ENCODE results near the gene SLAMF6.
A peak's percentile ranks its signal among the peaks of the same experiment; 100 is the strongest.
"Not testable (repeated sequence)": the region's sequence is repeated elsewhere in the genome, so short reads cannot be mapped to it uniquely, and the experiment has no call there.

SLAMF6 gene

DNA sequence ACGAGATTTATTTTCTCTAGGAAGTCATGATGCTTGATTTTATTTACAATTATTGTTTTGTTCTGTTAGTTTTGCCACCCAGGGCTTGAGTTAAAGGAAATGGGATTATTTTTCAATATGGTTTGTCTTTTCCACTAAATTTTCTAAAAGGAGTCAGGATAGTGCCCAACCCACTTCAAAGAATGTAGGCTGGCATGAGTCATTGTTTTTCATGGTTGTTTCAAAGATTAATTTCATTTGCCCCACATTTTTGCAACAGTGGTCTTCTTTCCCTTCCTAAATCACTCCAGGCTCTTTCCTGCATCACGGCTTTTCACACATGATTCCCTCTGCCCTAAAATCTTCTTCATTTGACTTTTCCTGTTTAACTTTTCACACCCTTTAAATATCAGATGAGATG is 2.5 kb downstream of the SLAMF6 start:
- no peak for DNase-seq

DNA sequence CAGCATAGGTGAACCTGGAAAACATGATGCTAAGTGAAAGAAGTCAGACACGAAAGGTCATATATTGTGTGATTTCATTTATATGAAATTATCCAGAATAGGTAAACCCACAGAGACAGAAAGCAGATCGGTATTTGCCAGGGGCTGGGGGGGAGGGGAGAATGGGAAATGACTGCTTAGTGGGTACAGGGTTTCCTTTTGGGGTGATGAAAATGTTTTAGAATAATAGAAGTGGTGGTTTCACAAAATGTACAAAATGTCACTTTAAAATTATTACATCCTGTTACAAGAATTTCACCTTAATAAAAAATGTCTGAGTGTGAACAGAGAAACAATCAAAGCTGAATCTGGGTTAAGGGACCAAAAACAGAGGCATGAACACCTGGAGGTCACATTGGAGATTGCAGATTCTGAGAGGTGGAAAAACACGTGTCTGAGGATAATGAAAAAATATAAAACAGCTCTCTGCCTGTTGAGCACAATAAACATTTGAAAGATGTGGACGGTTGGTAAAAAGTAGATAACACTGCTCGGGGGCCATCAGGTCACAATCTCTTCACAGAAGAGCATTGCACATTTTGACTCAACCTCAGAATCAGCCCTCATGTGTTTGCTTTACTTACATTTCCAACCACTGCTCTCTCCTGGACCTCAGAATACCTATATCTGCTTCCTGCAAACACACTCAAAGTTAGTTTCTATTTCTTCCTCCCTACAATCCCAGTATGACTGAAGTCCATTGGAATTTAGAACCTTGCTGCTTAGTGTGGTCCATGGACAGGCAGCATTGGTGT is 3.2 kb downstream of the SLAMF6 start:
- DNase-seq, result no peak
- intact Hi-C loops (cut with DNase I), result no loop called here

More for the DNA sequence above, 2.5 kb downstream of the SLAMF6 start:
- intact Hi-C loops (cut with DNase I), result no loop called here

DNA sequence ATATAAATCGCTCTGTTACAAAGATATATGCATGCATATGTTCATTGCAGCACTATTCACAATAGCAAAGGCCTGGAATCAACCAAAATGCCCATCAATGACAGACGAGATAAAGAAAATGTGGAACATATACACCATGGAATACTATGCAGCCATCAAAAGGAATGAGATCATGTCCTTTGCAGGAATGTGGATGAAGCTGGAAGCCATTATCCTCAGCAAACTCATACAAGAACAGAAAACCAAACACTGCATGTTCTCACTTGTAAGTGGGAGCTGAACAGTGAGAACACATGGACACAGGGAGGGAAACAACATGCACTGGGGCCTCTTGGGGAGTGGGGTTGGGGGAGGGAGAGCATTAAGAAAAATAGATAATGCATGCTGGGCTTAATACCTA is 5.5 kb downstream of the SLAMF6 start:
- DNase-seq; intact Hi-C loops (cut with DNase I): not testable (repeated sequence)

DNA sequence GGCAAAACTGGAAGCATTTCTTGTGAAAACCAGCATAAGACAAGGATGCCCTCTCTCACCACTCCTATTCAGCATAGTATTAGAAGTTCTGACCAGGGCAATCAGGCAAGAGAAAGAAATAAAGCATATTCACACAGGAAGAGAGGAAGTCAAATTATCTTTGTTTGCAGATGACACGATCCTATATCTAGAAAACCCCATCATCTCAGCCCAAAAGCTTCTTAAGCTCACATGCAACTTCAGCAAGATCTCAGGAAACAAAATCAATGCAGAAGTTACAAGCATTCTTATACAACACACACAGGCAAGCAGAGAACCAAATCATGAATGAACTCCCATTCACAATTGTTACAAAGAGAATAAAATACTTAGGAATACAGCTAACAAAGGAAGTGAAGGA is 7.1 kb downstream of the SLAMF6 start:
- intact Hi-C loops (cut with DNase I); DNase-seq: not testable (repeated sequence)

DNA sequence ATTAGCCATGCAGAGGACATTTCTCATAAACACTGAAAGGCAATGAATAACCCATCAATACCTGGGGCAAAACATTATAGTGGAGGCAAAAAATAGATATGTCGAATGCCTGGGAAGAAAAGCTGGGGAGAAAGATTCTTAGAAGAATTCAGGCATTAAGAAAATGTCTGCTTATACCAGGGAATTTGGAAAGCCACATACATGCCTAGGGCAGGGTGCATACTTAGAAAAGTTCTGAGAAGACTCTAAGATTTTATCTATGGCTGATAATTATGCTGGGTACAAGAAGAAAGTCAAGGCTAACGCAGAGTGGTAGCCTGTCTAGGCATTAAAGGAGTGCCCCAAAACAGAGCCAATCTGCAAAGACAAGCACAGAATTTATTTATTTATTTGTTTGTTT is 18.4 kb downstream of the SLAMF6 start:
- DNase-seq, result no peak
- intact Hi-C loops (cut with DNase I), result no loop called here

DNA sequence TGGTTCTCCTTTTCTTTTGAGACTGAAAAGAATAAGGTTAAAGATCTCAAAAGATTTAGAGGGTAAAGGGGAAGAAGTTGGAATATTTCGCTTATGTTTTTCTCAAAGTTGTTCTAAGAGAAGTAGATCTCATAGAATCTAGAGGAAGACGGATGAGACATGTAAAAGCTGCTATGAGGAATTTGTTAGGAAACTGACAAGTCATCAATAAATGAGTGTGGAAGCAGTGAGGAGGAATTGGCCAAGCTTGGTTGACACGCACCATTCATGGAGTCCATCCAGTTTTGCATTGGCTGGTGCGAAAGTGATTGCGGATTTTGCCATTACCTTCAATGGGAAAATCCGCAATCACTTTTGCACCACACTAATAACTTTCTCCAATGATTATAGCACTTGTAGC is 20.0 kb downstream of the SLAMF6 start:
- intact Hi-C loops (cut with DNase I), result no loop called here
- no peak for DNase-seq

DNA sequence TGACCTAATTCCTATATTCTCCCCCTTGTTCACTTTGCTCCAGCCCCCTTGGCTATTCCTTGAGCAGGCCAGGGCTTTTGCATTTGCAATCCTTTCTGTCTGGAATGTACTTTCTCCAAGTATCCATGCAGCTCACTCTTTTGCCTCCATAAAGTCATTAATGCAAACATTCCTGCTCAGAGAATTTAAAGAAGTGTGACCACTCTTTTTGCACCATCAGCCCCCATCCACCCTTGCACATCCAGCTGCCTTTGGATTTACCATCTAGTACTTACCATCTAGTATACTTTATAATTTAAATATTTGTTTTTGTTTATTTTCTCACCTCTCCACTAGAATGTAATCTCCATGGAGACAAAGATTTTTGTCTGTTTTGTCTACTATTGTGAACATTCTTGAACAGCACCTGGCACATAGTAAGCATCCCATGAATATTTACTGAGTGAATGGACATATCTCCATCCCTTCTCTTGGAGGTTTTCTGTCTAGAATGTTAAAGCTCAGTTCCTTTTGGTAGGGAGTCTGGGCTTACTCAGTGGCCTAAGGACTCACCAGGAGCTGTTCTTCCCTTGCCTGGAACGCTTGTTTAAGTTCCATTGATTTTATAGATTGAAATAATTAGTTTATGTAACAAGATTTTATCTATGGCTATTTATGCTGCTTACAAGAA is 22.6 kb downstream of the SLAMF6 start:
- intact Hi-C loops (cut with DNase I), result no loop called here
- no peak for DNase-seq

DNA sequence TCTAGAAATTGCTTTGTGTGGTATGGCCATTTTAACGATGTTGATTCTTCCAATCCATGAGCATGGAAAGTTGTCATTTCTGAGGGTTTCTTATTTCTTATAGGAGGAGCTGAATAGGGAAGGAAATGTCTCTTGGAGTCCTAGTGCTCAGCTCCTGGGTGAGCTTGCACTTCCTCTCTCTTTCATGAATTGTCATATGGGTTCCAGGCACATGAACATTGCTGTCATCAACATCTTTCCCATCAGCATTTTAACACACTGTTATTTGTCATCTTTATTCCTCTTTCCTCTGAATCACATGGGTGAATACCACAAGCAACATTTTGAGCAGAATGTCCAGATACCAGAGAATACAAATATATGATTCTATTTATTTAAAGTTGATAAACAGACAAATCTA is 23.4 kb downstream of the SLAMF6 start:
- peak in 4 of 42 donors; percentile 1 to 10 (median 2) for DNase-seq
- intact Hi-C loops (cut with DNase I), result no loop called here

DNA sequence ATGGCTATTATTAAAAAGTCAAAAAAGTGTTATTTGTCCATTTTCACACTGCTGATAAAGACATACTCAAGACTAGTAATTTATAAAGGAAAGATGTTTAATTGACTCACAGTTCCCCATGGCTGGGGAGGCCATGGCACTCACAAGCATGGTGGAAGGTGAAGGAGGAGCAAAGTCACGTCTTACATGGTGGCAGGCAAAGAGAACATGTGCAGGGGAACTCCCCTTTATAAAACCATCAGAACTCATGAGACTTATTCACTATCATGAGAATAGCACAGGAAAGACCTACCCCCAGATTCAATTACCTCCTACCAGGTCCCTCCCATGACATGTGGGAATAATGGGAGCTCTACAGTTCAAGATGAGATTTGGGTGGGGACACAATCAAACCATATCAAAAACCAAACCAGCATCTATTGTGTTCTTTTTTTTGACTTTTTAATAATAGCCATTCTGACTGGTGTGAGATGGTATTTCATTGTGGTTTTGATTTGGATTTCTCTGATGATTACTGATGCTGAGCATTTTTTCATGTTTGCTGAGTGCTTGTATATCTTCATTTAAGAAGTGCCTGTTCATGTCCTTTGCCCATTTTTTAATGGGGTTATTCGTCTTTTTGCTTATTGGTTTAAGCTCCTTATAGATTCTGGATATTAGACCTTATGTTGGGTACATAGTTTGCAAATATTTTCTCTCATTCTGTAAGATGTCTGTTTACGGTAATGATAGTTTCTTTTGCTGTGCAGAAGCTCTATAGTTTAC is 24.6 kb downstream of the SLAMF6 start:
- intact Hi-C loops (cut with DNase I); DNase-seq: not testable (repeated sequence)

DNA sequence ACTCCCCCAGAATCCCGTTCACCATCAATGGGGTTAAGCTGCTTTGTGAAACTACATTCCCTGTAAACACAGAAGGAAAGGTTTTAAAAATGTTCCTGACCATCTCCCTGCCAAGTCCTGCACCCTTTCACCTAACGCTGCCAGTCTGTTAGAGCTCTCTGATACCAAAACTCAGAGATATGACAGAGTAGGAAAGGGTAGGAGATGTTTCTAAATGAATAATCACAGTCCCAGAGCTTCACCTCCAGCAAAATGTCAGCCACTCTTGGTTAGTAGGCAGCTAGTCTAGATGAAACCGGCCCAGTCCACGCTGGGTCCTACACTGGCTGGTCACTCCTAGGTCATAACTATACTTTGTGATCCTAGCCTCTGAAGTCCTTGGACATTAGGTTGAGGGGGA is 26.7 kb downstream of the SLAMF6 start:
- DNase-seq, result no peak
- intact Hi-C loops (cut with DNase I), result no loop called here

DNA sequence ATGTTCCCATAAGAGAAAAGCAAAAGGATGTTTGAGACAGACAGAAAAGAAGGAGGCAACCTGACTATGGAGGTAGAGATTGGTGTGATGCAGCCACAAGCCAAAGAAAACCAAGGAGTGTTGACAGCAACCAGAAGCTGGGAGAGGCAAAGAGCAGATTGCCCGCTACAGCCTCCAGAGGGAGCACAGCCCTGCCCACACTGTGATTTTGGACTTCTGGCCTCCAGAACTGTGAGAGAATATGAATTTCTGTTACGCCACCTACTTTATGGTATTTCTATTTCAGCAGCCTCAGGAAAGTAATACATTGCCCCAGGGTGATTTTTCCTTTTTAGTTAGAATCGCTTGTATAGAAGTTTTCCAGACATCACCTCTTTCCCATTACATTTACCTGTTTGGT is 28.4 kb downstream of the SLAMF6 start:
- intact Hi-C loops (cut with DNase I), result no loop called here
- no peak for DNase-seq

DNA sequence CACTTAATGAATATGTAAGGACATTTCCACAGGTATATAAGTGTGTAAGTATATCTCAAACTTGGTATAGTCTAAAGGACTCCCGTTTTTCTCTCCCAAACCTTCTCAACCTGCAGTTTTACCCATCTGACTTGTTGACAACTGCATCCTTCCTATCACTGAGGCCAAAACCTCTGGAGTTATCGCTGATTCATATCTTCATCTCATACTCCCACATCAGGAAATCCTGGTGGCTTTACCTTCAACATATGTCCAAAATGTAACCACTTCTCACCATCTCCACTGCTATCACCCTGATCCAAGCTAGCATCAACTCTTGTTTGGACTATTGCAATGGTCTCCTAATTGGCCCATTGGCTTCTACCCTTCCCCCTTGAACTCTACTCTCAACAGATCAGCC is 30.4 kb downstream of the SLAMF6 start:
- intact Hi-C loops (cut with DNase I), result no loop called here
- DNase-seq, result no peak

DNA sequence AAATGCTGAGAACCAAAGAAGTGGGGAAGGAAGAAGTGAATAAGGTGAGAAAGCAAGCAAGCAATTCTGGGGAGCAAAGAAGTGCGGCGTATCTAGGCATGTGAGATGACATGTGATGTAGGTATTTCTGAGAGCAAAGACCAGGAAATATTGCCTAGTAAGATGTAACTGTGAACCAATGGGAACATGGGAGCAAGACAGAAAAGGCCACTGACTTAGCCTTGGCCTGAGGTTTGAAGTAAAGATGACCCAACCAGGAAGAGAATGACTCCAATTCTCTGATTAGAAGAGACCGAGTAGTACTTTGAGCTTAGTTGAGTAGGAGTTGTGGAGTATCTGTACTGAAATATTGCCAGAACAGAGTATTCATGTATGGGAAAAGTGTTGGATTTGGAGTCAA is 31.1 kb downstream of the SLAMF6 start:
- DNase-seq, result no peak
- intact Hi-C loops (cut with DNase I), result no loop called here

DNA sequence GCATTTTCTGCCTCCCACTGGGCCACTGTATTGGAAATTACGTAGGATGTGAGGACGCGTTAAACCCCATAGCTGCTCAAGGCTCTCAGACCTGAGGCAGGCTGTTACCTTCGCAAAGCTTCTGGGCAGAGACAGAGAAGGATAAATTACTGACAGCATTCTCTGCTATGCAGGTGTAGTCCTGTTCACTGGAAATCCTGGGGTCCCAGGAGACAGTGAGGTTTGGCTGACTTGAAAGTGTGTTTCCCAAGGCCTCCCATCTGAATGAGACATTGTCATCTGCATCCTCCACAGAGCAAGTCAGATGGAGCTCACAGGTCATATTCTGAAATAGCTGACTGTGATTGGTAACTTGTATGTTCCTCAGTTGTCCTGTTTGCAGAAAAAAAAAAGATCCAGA is 32.0 kb downstream of the SLAMF6 start:
- DNase-seq, result no peak
- intact Hi-C loops (cut with DNase I), result no loop called here

DNA sequence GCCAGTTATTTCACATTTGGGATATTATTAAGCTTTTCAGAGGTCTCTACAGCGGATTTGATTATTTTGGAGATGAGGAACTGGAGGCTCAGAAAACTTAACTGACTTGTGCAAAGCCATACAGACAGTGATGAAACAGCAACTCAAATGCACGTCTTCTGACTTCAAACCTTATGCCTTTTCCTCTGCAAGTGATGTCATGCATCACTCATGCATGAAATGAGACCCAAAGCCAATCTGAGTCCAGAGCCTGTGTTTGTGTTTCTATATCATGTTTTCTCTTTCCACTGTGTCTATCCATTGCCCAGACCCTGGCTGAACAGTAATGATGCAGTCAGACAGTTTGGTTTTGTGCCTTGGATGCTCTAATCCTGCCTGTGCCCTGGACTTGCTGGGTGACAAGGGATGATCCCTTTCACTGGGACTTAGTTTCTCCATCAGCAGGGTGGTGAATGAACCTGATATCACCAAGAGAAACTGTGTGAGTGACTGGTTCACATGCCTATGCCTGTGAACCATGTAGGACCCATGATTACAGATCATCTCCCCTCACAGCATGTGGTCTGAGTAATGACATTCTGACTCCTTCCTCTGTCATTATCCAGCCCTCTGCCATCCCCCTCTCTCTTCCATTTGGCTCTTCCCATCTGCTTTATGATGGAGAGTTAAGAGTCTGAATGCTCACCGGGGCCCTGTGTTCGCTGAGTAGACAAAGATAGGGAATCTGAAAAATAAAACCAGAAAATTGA is 33.4 kb downstream of the SLAMF6 start:
- no peak for DNase-seq

DNA sequence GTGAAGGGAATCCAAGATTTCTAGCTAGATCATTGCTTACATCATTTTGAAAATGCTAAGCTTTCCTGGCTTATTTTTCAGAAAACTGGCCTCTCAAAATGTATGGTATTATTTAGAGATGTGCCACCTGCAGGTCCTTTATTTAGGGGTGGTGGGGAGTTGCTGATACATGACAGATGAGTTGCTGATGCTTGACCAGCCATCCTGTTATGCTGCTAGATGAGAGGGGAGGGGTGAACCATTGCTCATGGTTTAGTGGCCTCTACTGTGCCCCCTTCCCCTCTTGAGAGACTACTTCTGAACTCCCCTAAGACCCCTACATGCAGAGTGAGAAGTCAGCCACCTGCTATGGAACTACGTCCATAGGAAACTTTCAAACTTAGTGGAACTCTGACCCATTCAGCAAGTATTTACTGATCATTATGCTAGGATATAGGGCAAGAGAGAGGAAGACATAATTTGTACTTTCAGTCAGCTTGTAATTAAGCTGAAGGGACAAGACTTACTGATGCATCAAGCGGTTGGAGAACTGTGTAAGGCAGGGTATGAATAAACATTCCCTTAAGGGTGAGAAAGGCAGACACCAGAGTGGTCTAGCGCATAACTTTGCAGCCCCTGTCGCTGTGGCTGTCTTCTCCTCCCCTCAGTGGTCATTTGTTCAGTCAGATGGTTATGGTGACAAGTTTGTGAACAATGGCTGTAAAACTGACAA is 34.6 kb downstream of the SLAMF6 start:
- intact Hi-C loops (cut with DNase I), result no loop called here
- DNase-seq, result no peak

More for the DNA sequence above, 33.4 kb downstream of the SLAMF6 start:
- intact Hi-C loops (cut with DNase I), result no loop called here

DNA sequence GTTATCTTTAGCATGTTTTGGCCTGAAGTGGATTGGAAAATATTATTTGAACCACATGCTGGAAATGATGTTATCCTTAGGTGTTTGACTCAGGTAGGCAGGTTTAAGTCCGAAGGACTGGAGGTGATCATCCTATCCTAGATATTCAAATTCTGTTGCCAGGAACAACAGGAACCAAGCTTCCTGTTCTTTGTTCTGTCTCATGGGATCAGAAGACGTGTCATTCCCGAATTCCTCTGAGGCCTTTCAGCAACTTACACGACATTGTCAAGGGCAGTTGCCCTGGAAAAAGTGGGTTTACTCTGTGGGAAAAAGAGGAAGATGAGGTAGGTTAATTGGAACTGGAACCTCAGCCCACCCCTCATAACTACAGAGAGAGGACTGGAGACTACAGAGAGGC is 36.6 kb downstream of the SLAMF6 start:
- DNase-seq, result no peak
- intact Hi-C loops (cut with DNase I), result no loop called here

DNA sequence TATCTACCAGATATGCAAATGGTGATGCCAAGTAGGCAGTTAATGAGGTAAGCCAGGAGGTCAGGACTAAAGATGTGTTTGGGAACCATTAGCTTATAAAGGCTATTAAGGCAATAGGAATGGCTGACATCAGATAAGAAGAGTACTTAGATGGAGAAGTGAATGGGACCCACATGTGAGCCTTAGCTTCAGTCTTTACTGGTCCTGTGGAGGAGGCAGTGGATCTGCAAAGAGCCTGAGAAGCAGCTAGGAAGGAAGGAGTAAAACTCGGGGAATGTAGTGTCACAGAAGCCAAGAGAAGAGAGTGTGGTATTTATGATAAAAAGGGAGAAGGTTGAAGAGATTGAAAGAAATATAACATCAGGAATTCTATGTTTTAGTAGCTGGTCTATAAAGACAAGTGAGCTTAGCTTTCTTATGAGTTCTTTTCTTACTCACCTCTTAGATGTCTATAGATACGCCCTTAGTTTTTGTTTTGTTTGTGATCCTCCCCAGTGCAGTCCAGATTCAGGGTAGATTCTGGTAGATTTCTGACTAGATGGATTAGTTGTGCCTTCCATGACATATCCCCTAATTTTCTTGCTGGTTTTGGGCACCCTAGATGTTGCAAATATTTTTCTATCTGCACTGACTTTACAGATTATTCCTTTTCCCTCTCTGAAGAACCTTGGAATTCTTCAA is 39.4 kb downstream of the SLAMF6 start:
- DNase-seq, result no peak
- intact Hi-C loops (cut with DNase I), result no loop called here

Measured in head of caudate nucleus (tissue), 42 donors.